Keratinocyte (primary cell): ENCODE results near the gene GNAS-AS1.

ENCODE experiments used
- CTCF ChIP-seq, 3 experiments: IDR thresholded peaks in 1 of 3; conservative IDR thresholded peaks in 1 of 3; optimal IDR thresholded peaks in 1 of 3; 2 replicates in 2 of 3; 3 replicates in 1 of 3; pipeline versions ENCODE3 to v1.5.1; 2011; ENCODE audit warnings: low read length in 3 of 3, mild to moderate bottlenecking in 3 of 3, moderate library complexity in 2 of 3, control low read depth in 1 of 3, inconsistent platforms in 1 of 3; ENCODE audit not compliant: insufficient read depth in 2 of 3; ENCODE audit errors: extremely low read depth in 1 of 3
- EZH2 ChIP-seq: IDR thresholded peaks from one replicate; pipeline ENCODE4 v1.6.1; 2012; ENCODE audit warnings: inconsistent platforms, mild to moderate bottlenecking, low read length, moderate library complexity

GRCh38 chr20:58797371-58798338, 53.0 kb downstream of the GNAS-AS1 start:
- no peak for TF ChIP-seq CTCF (optimal IDR thresholded peaks at IDR 0.05 in 1 of 3, IDR thresholded peaks at IDR 0.05 in 1 of 3, conservative IDR thresholded peaks at IDR 0.05 in 1 of 3; ENCODE audit: extremely low read depth in 1 of 3, insufficient read depth in 2 of 3, low read length in 3 of 3)
- TF ChIP-seq EZH2: no peak
